H1 (cell line): ENCODE results near the gene SCN3A. TPM values are rescaled to one million over a fixed set of nuclear protein-coding genes. Genes with fewer than 3 reads are reported as not detected.

ENCODE experiments used
- CTCF ChIA-PET: fragments of 300-600 bp; sonication (Branson Sonifier 250); formaldehyde crosslinking; loops from one replicate; lab custom pipeline; 2021; ENCODE audit not compliant: partially characterized antibody; lab: Charles Lee
- POLR2A ChIA-PET: fragments of 300-600 bp; sonication (Branson Sonifier 250); formaldehyde crosslinking; loops from one replicate; lab custom pipeline; 2021; ENCODE audit warnings: inconsistent platforms; ENCODE audit not compliant: partially characterized antibody; lab: Charles Lee
- DNase-seq, 2 experiments: peaks; one replicate each; pipeline versions ENCODE4 v3.0.0 to v3.0.0-alpha.2; 2010 to 2022; ENCODE audit warnings: low spot score in 2 of 2, low read depth in 1 of 2, mixed read lengths in 1 of 2
- FAIRE-seq: peaks from 2 replicates; lab custom pipeline; 2011; peaks lifted over from hg19 to GRCh38; lab: Jason Lieb, UNC
- H2AFZ ChIP-seq: 2 replicates; pipeline ENCODE4 v1.8.1; 2012; ENCODE audit warnings: low read length, inconsistent platforms
- H2AK5ac ChIP-seq: 2 replicates; pipeline ENCODE4 v1.6.1; 2013; ENCODE audit warnings: low read depth, low read length
- H2BK120ac ChIP-seq: replicated peaks from 2 replicates; pipeline ENCODE3; 2013; ENCODE audit warnings: low read depth, low read length, inconsistent platforms
- H2BK12ac ChIP-seq: 2 replicates; pipeline ENCODE4 v1.6.1; 2013; ENCODE audit warnings: low read depth, low read length
- H2BK15ac ChIP-seq: 2 replicates; pipeline ENCODE4 v1.6.1; 2013; ENCODE audit warnings: low read length
- H2BK20ac ChIP-seq: 2 replicates; pipeline ENCODE4 v1.6.1; 2013; ENCODE audit warnings: low read length
- H2BK5ac ChIP-seq: 2 replicates; pipeline ENCODE4 v1.6.1; 2013; ENCODE audit warnings: low read depth, low read length
- H3K14ac ChIP-seq: 2 replicates; pipeline ENCODE4 v1.6.1; 2013; ENCODE audit warnings: inconsistent platforms; ENCODE audit not compliant: insufficient read length
- H3K18ac ChIP-seq: 2 replicates; pipeline ENCODE4 v1.6.1; 2013; ENCODE audit warnings: low read length; ENCODE audit errors: extremely low read depth
- H3K23ac ChIP-seq: 2 replicates; pipeline ENCODE4 v1.6.1; 2013; ENCODE audit warnings: inconsistent platforms; ENCODE audit not compliant: insufficient read length
- H3K23me2 ChIP-seq: 2 replicates; pipeline ENCODE4 v1.6.1; 2013; ENCODE audit warnings: low read depth, low read length
- H3K27ac ChIP-seq: 2 replicates; pipeline ENCODE4 v1.6.1; 2011; ENCODE audit warnings: low read depth, low read length, inconsistent platforms
- H3K27me3 ChIP-seq, 4 experiments: replicated peaks in 1 of 4; 1 replicate in 1 of 4; 2 replicates in 3 of 4; pipeline versions ENCODE4 v1.6.1 to v1.8.1; 2011 to 2013; ENCODE audit warnings: low read length in 3 of 4, mild to moderate bottlenecking in 3 of 4, inconsistent platforms in 2 of 4, mixed read lengths in 2 of 4, moderate library complexity in 1 of 4; ENCODE audit not compliant: control insufficient read depth in 3 of 4, insufficient read depth in 3 of 4; ENCODE audit errors: extremely low read depth in 1 of 4
- H3K36me3 ChIP-seq, 4 experiments: 2 replicates each; pipeline versions ENCODE4 v1.6.1 to v1.8.1; 2011 to 2013; ENCODE audit warnings: mild to moderate bottlenecking in 4 of 4, low read length in 3 of 4, moderate library complexity in 2 of 4, control low read depth in 1 of 4, inconsistent platforms in 1 of 4; ENCODE audit not compliant: insufficient read depth in 4 of 4, control insufficient read depth in 2 of 4
- H3K4ac ChIP-seq: replicated peaks from 2 replicates; pipeline ENCODE3; 2013; ENCODE audit warnings: low read length, low read depth, mixed read lengths, inconsistent platforms; ENCODE audit not compliant: insufficient read length
- H3K4me1 ChIP-seq, 4 experiments: replicated peaks in 1 of 4; 1 replicate in 1 of 4; 2 replicates in 3 of 4; pipeline versions ENCODE4 v1.6.1 to v1.8.1; 2011 to 2013; ENCODE audit warnings: low read length in 3 of 4, inconsistent platforms in 2 of 4, mixed read lengths in 1 of 4; ENCODE audit not compliant: insufficient read depth in 4 of 4, control insufficient read depth in 3 of 4
- H3K4me2 ChIP-seq, 2 experiments: 2 replicates each; pipeline versions ENCODE4 v1.6.1 to v1.8.1; 2011 to 2013; ENCODE audit warnings: low read depth in 2 of 2, low read length in 2 of 2, control low read depth in 1 of 2, inconsistent platforms in 1 of 2, mild to moderate bottlenecking in 1 of 2; ENCODE audit not compliant: insufficient read depth in 1 of 2
- H3K4me3 ChIP-seq, 4 experiments: fragments of 200-600, 300-600 bp in 1 of 4; sonication (generic), shearing (Covaris generic), sonication (Bioruptor Twin) in 1 of 4; 2 replicates each; pipeline versions ENCODE4 v1.5.1 to v1.8.1; 2011 to 2016; ENCODE audit warnings: low read length in 4 of 4, low read depth in 3 of 4, control low read depth in 2 of 4, inconsistent platforms in 2 of 4, mild to moderate bottlenecking in 2 of 4, mixed read lengths in 1 of 4, moderate library complexity in 1 of 4; ENCODE audit not compliant: insufficient read depth in 2 of 4; ENCODE audit errors: extremely low read depth in 1 of 4
- H3K56ac ChIP-seq: replicated peaks from 2 replicates; pipeline ENCODE3; 2013; ENCODE audit warnings: low read depth, mild to moderate bottlenecking, mixed read lengths, low read length, inconsistent platforms; ENCODE audit not compliant: insufficient read length
- H3K79me1 ChIP-seq: 2 replicates; pipeline ENCODE4 v1.6.1; 2013; ENCODE audit warnings: low read depth, low read length, control low read depth
- H3K79me2 ChIP-seq, 2 experiments: 2 replicates each; pipeline versions ENCODE4 v1.6.1 to v1.8.1; 2012 to 2013; ENCODE audit warnings: low read length in 2 of 2, mild to moderate bottlenecking in 2 of 2, inconsistent platforms in 1 of 2; ENCODE audit not compliant: insufficient read depth in 2 of 2, control insufficient read depth in 1 of 2
- H3K9ac ChIP-seq, 4 experiments: replicated peaks in 1 of 4; 1 replicate in 1 of 4; 2 replicates in 3 of 4; pipeline versions ENCODE4 v1.6.1 to v1.8.1; 2011 to 2013; ENCODE audit warnings: low read depth in 3 of 4, low read length in 3 of 4, control low read depth in 2 of 4, mild to moderate bottlenecking in 2 of 4, moderate library complexity in 2 of 4, inconsistent platforms in 1 of 4; ENCODE audit errors: extremely low read depth in 1 of 4
- H3K9me3 ChIP-seq, 2 experiments: 2 replicates each; pipeline versions ENCODE4 v1.6.1 to v1.8.1; 2012 to 2013; ENCODE audit warnings: mild to moderate bottlenecking in 2 of 2, moderate library complexity in 2 of 2, control low read depth in 1 of 2, inconsistent platforms in 1 of 2, low read depth in 1 of 2, low read length in 1 of 2, mixed read lengths in 1 of 2; ENCODE audit not compliant: insufficient read depth in 2 of 2
- H4K20me1 ChIP-seq, 2 experiments: replicated peaks in 1 of 2; 2 replicates each; pipeline versions ENCODE3 to v1.8.1; 2011 to 2013; ENCODE audit warnings: inconsistent platforms in 2 of 2, low read length in 2 of 2, mild to moderate bottlenecking in 1 of 2; ENCODE audit not compliant: insufficient read depth in 2 of 2, control insufficient read depth in 1 of 2
- H4K5ac ChIP-seq: 2 replicates; pipeline ENCODE4 v1.6.1; 2013; ENCODE audit warnings: low read length, low read depth, mixed read lengths, inconsistent platforms; ENCODE audit not compliant: insufficient read length
- H4K8ac ChIP-seq: 2 replicates; pipeline ENCODE4 v1.8.0; 2013; ENCODE audit warnings: mild to moderate bottlenecking, moderate library complexity, low read length, inconsistent platforms; ENCODE audit not compliant: insufficient read depth; ENCODE audit errors: extremely low read depth
- H4K91ac ChIP-seq: replicated peaks from 2 replicates; pipeline ENCODE3; 2013; ENCODE audit warnings: low read length, mixed read lengths, inconsistent platforms; ENCODE audit not compliant: insufficient read length
- SIRT6 ChIP-seq: IDR thresholded peaks from one replicate; pipeline ENCODE4 v1.7.1; 2012; ENCODE audit warnings: low read length, inconsistent platforms
- WGBS, 2 experiments: shearing (Covaris generic) in 1 of 2; methylation state at CpG; one replicate each; pipeline versions ENCODE4 v1.1.6 to v1.1.7; 2013 to 2015; ENCODE audit warnings: low lambda C conversion rate in 2 of 2, mixed read lengths in 2 of 2, inconsistent platforms in 1 of 2, low coverage in 1 of 2, missing lambda C conversion rate in 1 of 2; ENCODE audit not compliant: insufficient replicate concordance in 2 of 2, insufficient coverage in 1 of 2, insufficient read length in 1 of 2; ENCODE audit errors: extremely low coverage in 1 of 2, missing lambda C conversion rate in 1 of 2; 5-methylcytosine and 5-hydroxymethylcytosine counted together
- polyA plus RNA-seq, 7 experiments: library from polyadenylated mRNA; depleted of rRNA in 3 of 7; stranded (reverse) in 5 of 7; unstranded in 2 of 7; fragments of >200 nt in 5 of 7; fragments of 200-250 nt in 2 of 7; gene quantifications; 1 replicate in 5 of 7; 2 replicates in 1 of 7; 4 replicates in 1 of 7; pipeline versions ENCODE4 v1.2.1 to v1.2.3, GENCODE V29; 2011 to 2013; ENCODE audit warnings: missing spikeins in 2 of 7, mixed read lengths in 2 of 7
- total RNA-seq: library from RNA; stranded (reverse); fragmentation: NEBNext Ultra II Directional; extraction: Animal tissue kit (Norgen Biotek cat#: 25700); gene quantifications from 2 replicates; pipeline ENCODE4 v1.2.1, GENCODE V29; 2021

Gene SCN3A
- total and polyA plus RNA-seq, 2 of the 8 experiments (the other 6 are each of a cell fraction or from before 2014, with no cell fraction given): 0.02 TPM; not detected in 1

DNA sequence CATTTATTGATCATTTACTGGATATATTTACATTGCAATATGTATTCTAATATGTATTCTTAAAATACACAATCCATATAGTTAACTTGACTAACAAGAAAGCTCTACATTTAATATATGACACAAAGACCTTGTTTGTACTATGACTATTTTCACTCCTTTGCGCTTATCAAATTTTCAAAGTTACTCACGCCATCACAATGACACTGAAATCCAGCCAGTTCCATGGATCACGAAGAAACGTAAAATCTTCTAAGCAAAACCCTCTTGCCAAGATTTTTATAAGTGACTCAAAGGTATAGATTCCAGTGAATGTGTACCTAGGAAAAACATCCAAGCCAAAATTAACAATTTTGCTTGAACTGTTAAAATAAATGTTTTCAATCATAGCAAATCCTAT, 39.6 kb downstream of the SCN3A start:
- no peak for FAIRE-seq
- no peak for TF ChIP-seq SIRT6

More for the DNA sequence above, 39.6 kb downstream of the SCN3A start:
- Histone ChIP-seq H2BK12ac (no peak overlapping the region), H2BK120ac (no peak overlapping the region), H2BK20ac (no peak overlapping the region), H3K4me1 (no peaks in the 10 kb centered on the region), H3K23me2 (no peaks in the 10 kb centered on the region), H3K27me3 (no peaks in the 10 kb centered on the region), H3K14ac (no peak overlapping the region), H3K56ac (no peak overlapping the region), H3K79me1 (no peaks in the 10 kb centered on the region), H3K9me3 (no peaks in the 10 kb centered on the region), H4K5ac (no peak overlapping the region), H3K23ac (no peak overlapping the region), H3K4ac (no peak overlapping the region), H2BK5ac (no peak overlapping the region), H2BK15ac (no peak overlapping the region), H2AFZ (no peak overlapping the region), H4K91ac (no peak overlapping the region), H4K8ac (no peak overlapping the region), H3K79me2 (no peaks in the 10 kb centered on the region), H4K20me1 (no peaks in the 10 kb centered on the region), H3K4me3 (no peak overlapping the region), H3K18ac (no peak overlapping the region), H3K36me3 (no peaks in the 10 kb centered on the region), H3K27ac (no peak overlapping the region), H2AK5ac (no peak overlapping the region), H3K4me2 (no peak overlapping the region), H3K9ac (no peak overlapping the region)
- 95% methylated on average over 4 of the region's 4 CpGs; no CpG with 5 or more reads in 1 of the 2 experiments for WGBS, 2 experiments
- DNase-seq: no peak
- ChIA-PET CTCF (no interaction called here), POLR2A (no interaction called here)
